SIG-M5 treated with dmso at 0.1 percent for 504 hours (cell line): Measurements from ENCODE around the gene SUN1.
"Not testable (repeated sequence)": the region's sequence is repeated elsewhere in the genome, so short reads cannot be mapped to it uniquely, and the experiment has no call there.

Experiments
- DNase-seq: peaks from one replicate; lab custom pipeline; 2025; ENCODE audit not compliant: unreplicated experiment; lab: John Stamatoyannopoulos, UW

The SUN1 gene

GRCh38 chr7:832167-832967, at the start of gene SUN1:
Gene SUN1 (plus strand): TSS chr7:832476. CDS start chr7:832525, 49 bp downstream.
- no peak for DNase-seq

GRCh38 chr7:782718-783449, 49.4 kb upstream of the SUN1 start:
- DNase-seq = no peak

GRCh38 chr7:783556-784490, 48.5 kb upstream of the SUN1 start:
- no peak for DNase-seq

GRCh38 chr7:784971-785370, 47.3 kb upstream of the SUN1 start:
- no peak for DNase-seq

GRCh38 chr7:785416-785815, 46.9 kb upstream of the SUN1 start:
- DNase-seq = no peak

- DNase-seq = peak; percentile 23
Measured at GRCh38 chr7:786472-787255, 45.6 kb upstream of the SUN1 start.

- no peak for DNase-seq
Measured at GRCh38 chr7:787332-788240, 44.7 kb upstream of the SUN1 start.

GRCh38 chr7:791519-791918, 40.8 kb upstream of the SUN1 start:
- DNase-seq = no peak

- DNase-seq = no peak
Measured at GRCh38 chr7:794207-794606, 38.1 kb upstream of the SUN1 start.

- no peak for DNase-seq
Measured at GRCh38 chr7:794671-795329, 37.5 kb upstream of the SUN1 start.

- not testable (repeated sequence) for DNase-seq
Measured at GRCh38 chr7:796434-797169, 35.7 kb upstream of the SUN1 start.

GRCh38 chr7:798921-799470, 33.3 kb upstream of the SUN1 start:
- DNase-seq = no peak

- no peak for DNase-seq
Measured at GRCh38 chr7:800692-801091, 31.6 kb upstream of the SUN1 start.

GRCh38 chr7:801351-801750, 30.9 kb upstream of the SUN1 start:
- DNase-seq = not testable (repeated sequence)

GRCh38 chr7:801940-802381, 30.3 kb upstream of the SUN1 start:
- DNase-seq = no peak

- DNase-seq = no peak
Measured at GRCh38 chr7:802500-803242, 29.6 kb upstream of the SUN1 start.

GRCh38 chr7:803243-803635, 29.0 kb upstream of the SUN1 start:
- DNase-seq = no peak
